Coronary artery (tissue), 2 donors: ENCODE data around the gene FARP1.

ENCODE experiments used
- DNase-seq: peaks from one replicate; pipeline ENCODE4 v3.0.0-alpha.2; 2017; ENCODE audit warnings: low spot score
- H3K27ac ChIP-seq, 2 donors: fragments of 200-600 bp; sonication (generic); one replicate each; pipeline ENCODE4 v1.5.1; 2016 to 2019
- H3K4me3 ChIP-seq: fragments of 200-600 bp; sonication (generic); 2 replicates; pipeline ENCODE4 v1.5.1; 2016; ENCODE audit warnings: mild to moderate bottlenecking, moderate library complexity
- CTCF ChIP-seq: fragments of 200-600 bp; sonication (generic); IDR thresholded peaks from one replicate; pipeline ENCODE4 v1.5.1; 2019; ENCODE audit warnings: antibody characterized with exemption

FARP1 gene

DNA sequence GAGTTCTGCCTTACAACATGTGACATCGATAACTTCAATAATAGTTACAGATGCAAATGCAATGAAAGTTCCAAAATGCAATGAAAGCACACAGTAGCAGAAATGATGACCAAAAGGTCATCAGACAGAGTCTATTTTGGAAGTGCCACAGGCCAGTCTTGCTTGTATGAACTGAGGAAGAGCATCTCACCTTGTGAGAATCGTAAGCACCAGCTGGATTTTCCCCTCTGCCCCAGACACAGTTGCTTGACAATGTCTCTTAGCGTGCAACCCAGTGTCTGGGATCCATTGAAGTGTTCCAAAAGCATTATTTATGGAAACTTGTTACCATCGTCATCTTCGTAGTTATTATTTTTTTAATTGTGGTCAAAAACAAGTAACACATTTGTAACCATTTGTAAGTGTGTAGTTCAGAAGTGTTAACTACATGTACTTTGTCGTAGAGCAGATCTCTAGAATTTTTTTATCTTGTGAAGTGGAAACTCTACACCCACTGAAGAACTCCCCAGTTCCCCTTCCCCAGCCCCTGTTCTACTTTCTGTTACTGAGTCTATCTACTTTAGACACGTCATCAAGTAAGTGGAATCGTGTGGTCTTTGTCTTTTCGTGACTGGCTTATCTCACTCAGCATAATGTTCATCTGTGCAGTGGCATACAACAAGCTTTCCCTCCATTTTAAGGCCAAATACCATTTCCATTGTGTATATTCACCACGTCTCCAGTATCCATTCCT, 204.2 kb downstream of the FARP1 start:
- Histone ChIP-seq H3K27ac (no peak overlapping the region), H3K4me3 (no peak overlapping the region)
- TF ChIP-seq CTCF: no peak
- DNase-seq: peak; percentile 35

DNA sequence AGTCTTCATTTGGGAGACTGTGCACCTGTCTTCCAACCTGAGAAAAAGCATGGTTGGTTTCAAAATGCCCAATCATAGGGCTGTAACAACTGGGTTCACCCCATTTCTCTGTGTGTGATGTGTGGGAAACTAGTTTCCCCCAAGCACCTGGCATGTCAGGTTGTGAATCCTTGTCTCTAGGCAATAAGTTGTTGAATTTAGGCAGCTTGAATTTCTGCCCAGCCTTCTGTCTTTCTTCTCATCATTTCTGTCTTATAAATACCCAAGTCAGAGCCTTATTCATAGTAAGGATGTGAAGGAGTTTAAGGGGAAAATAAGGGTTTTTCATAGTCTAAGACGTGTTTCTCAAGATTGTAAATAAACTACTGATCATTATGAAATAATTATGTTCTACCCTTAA, 204.9 kb downstream of the FARP1 start:
- Histone ChIP-seq H3K4me3 (no peak overlapping the region), H3K27ac (no peak overlapping the region)
- TF ChIP-seq CTCF: no peak
- DNase-seq: no peak

DNA sequence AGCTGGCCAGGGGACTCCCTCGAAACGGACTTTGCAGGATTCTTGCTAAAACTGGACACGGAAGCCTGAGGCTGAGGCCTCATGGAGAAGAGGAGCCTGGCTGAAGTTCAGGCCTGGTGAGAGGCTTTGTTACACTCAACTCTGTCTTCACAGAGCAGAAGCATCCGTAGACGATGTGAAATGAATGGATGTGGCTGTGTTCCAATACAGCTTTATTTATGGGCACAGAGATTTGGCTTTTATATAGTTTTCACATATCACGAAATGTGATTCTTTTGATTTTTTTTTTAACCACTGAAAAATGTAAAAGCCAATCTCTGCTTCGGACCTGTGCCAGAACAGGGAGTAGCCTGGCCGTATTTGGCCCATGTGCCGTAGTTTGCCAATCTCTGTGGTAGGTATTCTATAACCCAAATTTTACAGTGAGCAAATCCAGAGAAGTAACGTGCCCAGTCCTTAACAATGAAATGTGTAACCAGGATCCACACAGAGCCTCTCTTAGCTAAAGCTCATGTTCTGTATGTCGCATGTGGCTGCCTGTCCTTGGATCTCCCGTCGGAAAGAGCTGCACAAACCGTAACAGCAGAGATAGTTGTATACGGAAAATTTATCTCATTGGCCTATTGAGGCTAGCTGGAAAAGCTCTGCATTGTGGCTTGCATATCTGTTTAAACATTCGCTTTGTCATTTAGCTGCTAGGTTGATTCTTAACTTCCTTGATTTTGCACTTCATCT, 205.7 kb downstream of the FARP1 start:
- H3K27ac ChIP-seq: no peak overlapping the region
- TF ChIP-seq CTCF: no peak
- no peak overlapping the region for H3K4me3 ChIP-seq
- no peak for DNase-seq

GRCh38 chr13:98349731-98350305, 206.9 kb downstream of the FARP1 start:
- Histone ChIP-seq H3K4me3 (no peak overlapping the region), H3K27ac (no peak overlapping the region)
- TF ChIP-seq CTCF: no peak
- DNase-seq: no peak

GRCh38 chr13:98350746-98351330, 207.9 kb downstream of the FARP1 start:
- TF ChIP-seq CTCF: no peak
- DNase-seq: no peak
- H3K27ac ChIP-seq: no peak overlapping the region

DNA sequence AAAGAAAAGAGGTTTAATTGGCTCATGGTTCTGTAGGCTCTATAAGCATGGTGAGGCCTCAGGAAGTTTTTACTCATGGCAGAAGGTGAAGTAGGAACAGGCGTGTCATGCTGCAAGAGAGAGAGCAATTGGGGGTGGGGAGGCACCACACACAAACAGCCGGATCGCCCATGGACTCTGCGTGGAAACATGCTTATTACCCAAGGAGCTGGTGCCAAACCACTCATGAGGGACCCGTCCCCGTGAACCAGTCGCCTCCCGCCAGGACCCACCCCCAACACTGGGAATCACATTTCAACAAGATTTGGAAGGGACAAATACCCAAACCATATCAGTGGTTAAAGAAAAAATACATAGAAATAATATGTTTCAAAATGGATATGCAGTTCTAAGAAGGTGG, 208.7 kb downstream of the FARP1 start:
- peak; percentile 17 for DNase-seq
- TF ChIP-seq CTCF: no peak
- Histone ChIP-seq H3K4me3 (no peak overlapping the region), H3K27ac (no peak overlapping the region)

More at GRCh38 chr13:98350746-98351330, 207.9 kb downstream of the FARP1 start:
- no peak overlapping the region for H3K4me3 ChIP-seq
